GM13976 (cell line): Measurements from ENCODE around the gene HEATR9.
A peak's percentile ranks its signal among the peaks of the same experiment; 100 is the strongest.
"Not testable (repeated sequence)": the region's sequence is repeated elsewhere in the genome, so short reads cannot be mapped to it uniquely, and the experiment has no call there.

Source experiments
- DNase-seq: peaks from one replicate; pipeline ENCODE4 v3.0.0; 2012; ENCODE audit warnings: low spot score
- CTCF ChIP-seq: IDR thresholded peaks from 2 replicates; pipeline ENCODE4 v1.5.1; 2012; ENCODE audit warnings: borderline replicate concordance, mild to moderate bottlenecking; ENCODE audit not compliant: insufficient read depth; ENCODE audit errors: extremely low read depth, missing control alignments, control extremely low read depth
- in situ Hi-C: fragments of 300-500 bp; cut with MboI; formaldehyde crosslinking; loops from one replicate; pipeline ENCODE4 v1.12.0; 2022; ENCODE audit warnings: low sequenced_read_pairs, mixed read lengths, inconsistent platforms; ENCODE audit not compliant: unreplicated experiment

Gene HEATR9

GRCh38 chr17:35901631-35902175 is 33.0 kb upstream of the HEATR9 start:
- TF ChIP-seq CTCF = no peak
- in situ Hi-C loops = no loop called here
- no peak for DNase-seq

- no peak for TF ChIP-seq CTCF
- no peak for DNase-seq
- in situ Hi-C loops = no loop called here
Measured at GRCh38 chr17:35900708-35901480, 32.2 kb upstream of the HEATR9 start.

- no peak for TF ChIP-seq CTCF
- in situ Hi-C loops = no loop called here
- no peak for DNase-seq
Measured at GRCh38 chr17:35900280-35900679, 31.6 kb upstream of the HEATR9 start.

GRCh38 chr17:35898283-35899070 is 29.8 kb upstream of the HEATR9 start:
- DNase-seq = no peak
- TF ChIP-seq CTCF = no peak
- in situ Hi-C loops = no loop called here

GRCh38 chr17:35897772-35898171 is 29.1 kb upstream of the HEATR9 start:
- in situ Hi-C loops, DNase-seq: not testable (repeated sequence)

- no peak for TF ChIP-seq CTCF
- in situ Hi-C loops = no loop called here
- peak; percentile 59 for DNase-seq
Measured at GRCh38 chr17:35895636-35896587, 27.2 kb upstream of the HEATR9 start.

GRCh38 chr17:35894206-35894605 is 25.5 kb upstream of the HEATR9 start:
- no peak for TF ChIP-seq CTCF
- DNase-seq = no peak
- in situ Hi-C loops = no loop called here
